HEK293 (cell line): ENCODE data around the gene SHC3.

Experiments
- CTCF ChIA-PET: fragments of 350-600 bp; formaldehyde crosslinking; extraction: SDS; loops from one replicate; lab custom pipeline; 2021; ENCODE audit warnings: antibody characterized with exemption; lab: Yijun Ruan, JAX
- POLR2A ChIA-PET: fragments of 300-600 bp; formaldehyde crosslinking; extraction: SDS; loops from one replicate; lab custom pipeline; 2020; ENCODE audit warnings: antibody characterized with exemption, inconsistent platforms; lab: Yijun Ruan, JAX
- H3K27ac ChIP-seq: fragments of 200-500 bp; sonication (Bioruptor generic); 2 replicates; pipeline ENCODE4 v1.5.1; 2014; ENCODE audit warnings: low read depth, low read length, control low read depth, inconsistent platforms; ENCODE audit errors: extremely low read depth
- H3K36me3 ChIP-seq, 2 experiments: fragments of 200-500 bp in 1 of 2; sonication (Bioruptor generic) in 1 of 2; 1 replicate in 1 of 2; 2 replicates in 1 of 2; pipeline ENCODE4 v1.5.1; 2014 to 2017; ENCODE audit warnings: inconsistent platforms in 2 of 2, low read length in 2 of 2; ENCODE audit not compliant: control insufficient read depth in 2 of 2, insufficient read depth in 1 of 2
- H3K4me1 ChIP-seq: fragments of 200-500 bp; sonication (Bioruptor generic); 2 replicates; pipeline ENCODE4 v1.5.1; 2014; ENCODE audit warnings: mild to moderate bottlenecking, low read length, inconsistent platforms; ENCODE audit not compliant: control insufficient read depth, insufficient read depth
- H3K4me3 ChIP-seq: 2 replicates; pipeline ENCODE4 v1.5.1; 2011; ENCODE audit warnings: low read depth, mild to moderate bottlenecking, control low read depth, low read length, moderate library complexity
- H3K9me3 ChIP-seq: fragments of 200-500 bp; sonication (Bioruptor generic); 2 replicates; pipeline ENCODE4 v1.5.1; 2014; ENCODE audit warnings: low read depth, low read length, inconsistent platforms; ENCODE audit not compliant: control insufficient read depth, insufficient read depth
- AEBP2 ChIP-seq: fragments of 450-650 bp; formaldehyde crosslinking; IDR thresholded peaks from 2 replicates; pipeline ENCODE4 v1.5.1; 2016; ENCODE audit warnings: missing biosample characterization, missing genetic modification characterization, borderline replicate concordance
- KLF7 ChIP-seq: fragments of 450-650 bp; formaldehyde crosslinking; IDR thresholded peaks from 2 replicates; pipeline ENCODE4 v1.5.1; 2016; ENCODE audit warnings: missing biosample characterization, missing genetic modification characterization, borderline replicate concordance
- REPIN1 ChIP-seq: fragments of 450-650 bp; formaldehyde crosslinking; IDR thresholded peaks from 2 replicates; pipeline ENCODE4 v1.5.1; 2017; ENCODE audit warnings: missing biosample characterization, missing genetic modification characterization, low read depth
- SALL2 ChIP-seq: fragments of 450-650 bp; formaldehyde crosslinking; IDR thresholded peaks from 2 replicates; pipeline ENCODE4 v1.5.0; 2017; ENCODE audit warnings: missing biosample characterization, mild to moderate bottlenecking, missing genetic modification characterization, borderline replicate concordance
- SETDB1 ChIP-seq: IDR thresholded peaks from one replicate; pipeline ENCODE4 v1.6.1; 2017; ENCODE audit warnings: mild to moderate bottlenecking, low read length, moderate library complexity, mixed read lengths; ENCODE audit not compliant: insufficient read length
- SP2 ChIP-seq: fragments of 450-650 bp; formaldehyde crosslinking; IDR thresholded peaks from 2 replicates; pipeline ENCODE4 v1.5.1; 2016; ENCODE audit warnings: missing biosample characterization, missing genetic modification characterization
- WT1 ChIP-seq: fragments of 450-650 bp; formaldehyde crosslinking; IDR thresholded peaks from 2 replicates; pipeline ENCODE4 v1.5.1; 2016; ENCODE audit warnings: missing biosample characterization, missing genetic modification characterization
- ZBTB10 ChIP-seq: fragments of 450-650 bp; formaldehyde crosslinking; IDR thresholded peaks from 2 replicates; pipeline ENCODE4 v1.5.1; 2016; ENCODE audit warnings: missing biosample characterization, missing genetic modification characterization
- ZFP37 ChIP-seq: fragments of 450-650 bp; formaldehyde crosslinking; IDR thresholded peaks from 2 replicates; pipeline ENCODE4 v1.5.1; 2016; ENCODE audit warnings: missing biosample characterization, missing genetic modification characterization
- ZFP41 ChIP-seq: fragments of 450-650 bp; formaldehyde crosslinking; IDR thresholded peaks from 2 replicates; pipeline ENCODE4 v1.5.1; 2016; ENCODE audit warnings: missing biosample characterization, missing genetic modification characterization, borderline replicate concordance
- ZFP69B ChIP-seq: fragments of 450-650 bp; formaldehyde crosslinking; IDR thresholded peaks from 2 replicates; pipeline ENCODE4 v1.5.1; 2016; ENCODE audit warnings: missing biosample characterization, missing genetic modification characterization
- ZIC2 ChIP-seq: fragments of 450-650 bp; formaldehyde crosslinking; IDR thresholded peaks from 2 replicates; pipeline ENCODE4 v1.5.1; 2016; ENCODE audit warnings: missing biosample characterization, missing genetic modification characterization
- ZNF112 ChIP-seq: fragments of 450-650 bp; formaldehyde crosslinking; IDR thresholded peaks from 2 replicates; pipeline ENCODE4 v1.5.0; 2017; ENCODE audit warnings: missing biosample characterization, missing genetic modification characterization
- ZNF184 ChIP-seq: fragments of 450-650 bp; IDR thresholded peaks from 2 replicates; pipeline ENCODE4 v1.5.1; 2018; ENCODE audit warnings: missing biosample characterization, mild to moderate bottlenecking, missing genetic modification characterization
- ZNF202 ChIP-seq: fragments of 450-650 bp; formaldehyde crosslinking; IDR thresholded peaks from 2 replicates; pipeline ENCODE4 v1.5.1; 2016; ENCODE audit warnings: missing biosample characterization, missing genetic modification characterization, borderline replicate concordance
- ZNF223 ChIP-seq: fragments of 450-650 bp; formaldehyde crosslinking; IDR thresholded peaks from 2 replicates; pipeline ENCODE4 v1.5.1; 2016; ENCODE audit warnings: missing biosample characterization, missing genetic modification characterization
- ZNF394 ChIP-seq: fragments of 450-650 bp; formaldehyde crosslinking; IDR thresholded peaks from 2 replicates; pipeline ENCODE4 v1.5.1; 2016; ENCODE audit warnings: missing biosample characterization, missing genetic modification characterization, mild to moderate bottlenecking, moderate library complexity, borderline replicate concordance
- ZNF555 ChIP-seq: fragments of 450-650 bp; formaldehyde crosslinking; conservative IDR thresholded peaks from 2 replicates; pipeline ENCODE4 v1.5.1; 2017; ENCODE audit warnings: missing biosample characterization, mild to moderate bottlenecking, missing genetic modification characterization, inconsistent platforms
- ZNF623 ChIP-seq: fragments of 450-650 bp; formaldehyde crosslinking; IDR thresholded peaks from 2 replicates; pipeline ENCODE4 v1.5.1; 2016; ENCODE audit warnings: missing biosample characterization, missing genetic modification characterization
- ZNF654 ChIP-seq: fragments of 450-650 bp; formaldehyde crosslinking; IDR thresholded peaks from 2 replicates; pipeline ENCODE4 v1.5.1; 2016; ENCODE audit warnings: low read depth, missing biosample characterization, missing genetic modification characterization
- ZNF670 ChIP-seq: fragments of 450-650 bp; formaldehyde crosslinking; IDR thresholded peaks from 2 replicates; pipeline ENCODE4 v1.5.1; 2016; ENCODE audit warnings: missing biosample characterization, missing genetic modification characterization, low read depth
- ZNF707 ChIP-seq: fragments of 450-650 bp; formaldehyde crosslinking; IDR thresholded peaks from 2 replicates; pipeline ENCODE4 v1.5.1; 2016; ENCODE audit warnings: missing biosample characterization, missing genetic modification characterization
- ZNF791 ChIP-seq: fragments of 450-650 bp; formaldehyde crosslinking; IDR thresholded peaks from 2 replicates; pipeline ENCODE4 v1.5.1; 2016; ENCODE audit warnings: missing biosample characterization, missing genetic modification characterization
- ZSCAN30 ChIP-seq: fragments of 450-650 bp; IDR thresholded peaks from 2 replicates; pipeline ENCODE4 v1.5.1; 2018; ENCODE audit warnings: missing biosample characterization, mild to moderate bottlenecking, missing genetic modification characterization, moderate library complexity
- TF ChIP-seq, protein P1 (sequence below): fragments of 450-650 bp; formaldehyde crosslinking; IDR thresholded peaks from 2 replicates; pipeline ENCODE4 v1.5.1; 2016; ENCODE audit warnings: missing biosample characterization, missing genetic modification characterization
- TF ChIP-seq, protein P2 (sequence below): fragments of 450-650 bp; formaldehyde crosslinking; IDR thresholded peaks from 2 replicates; pipeline ENCODE4 v1.5.1; 2016; ENCODE audit warnings: missing biosample characterization, missing genetic modification characterization

Gene SHC3

GRCh38 chr9:89109666-89110065 lies 69.0 kb downstream of the SHC3 start:
- POLR2A ChIA-PET, result no interaction called here
- no peak for TF ChIP-seq ZNF791
- TF ChIP-seq ZNF555 (tag by site-specific recombination), result no peak
- TF ChIP-seq ZNF112 (tag by site-specific recombination), result no peak
- no peak for TF ChIP-seq AEBP2 (tag by site-specific recombination)
- no peak for TF ChIP-seq ZNF202 (tag by site-specific recombination)
- TF ChIP-seq, protein P1, sequence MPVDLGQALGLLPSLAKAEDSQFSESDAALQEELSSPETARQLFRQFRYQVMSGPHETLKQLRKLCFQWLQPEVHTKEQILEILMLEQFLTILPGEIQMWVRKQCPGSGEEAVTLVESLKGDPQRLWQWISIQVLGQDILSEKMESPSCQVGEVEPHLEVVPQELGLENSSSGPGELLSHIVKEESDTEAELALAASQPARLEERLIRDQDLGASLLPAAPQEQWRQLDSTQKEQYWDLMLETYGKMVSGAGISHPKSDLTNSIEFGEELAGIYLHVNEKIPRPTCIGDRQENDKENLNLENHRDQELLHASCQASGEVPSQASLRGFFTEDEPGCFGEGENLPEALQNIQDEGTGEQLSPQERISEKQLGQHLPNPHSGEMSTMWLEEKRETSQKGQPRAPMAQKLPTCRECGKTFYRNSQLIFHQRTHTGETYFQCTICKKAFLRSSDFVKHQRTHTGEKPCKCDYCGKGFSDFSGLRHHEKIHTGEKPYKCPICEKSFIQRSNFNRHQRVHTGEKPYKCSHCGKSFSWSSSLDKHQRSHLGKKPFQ (tag by site-specific recombination), result no peak
- no peak for TF ChIP-seq ZNF654 (tag by site-specific recombination)
- no peak for TF ChIP-seq ZIC2
- TF ChIP-seq ZFP37 (tag by site-specific recombination), result no peak
- TF ChIP-seq, protein P2, sequence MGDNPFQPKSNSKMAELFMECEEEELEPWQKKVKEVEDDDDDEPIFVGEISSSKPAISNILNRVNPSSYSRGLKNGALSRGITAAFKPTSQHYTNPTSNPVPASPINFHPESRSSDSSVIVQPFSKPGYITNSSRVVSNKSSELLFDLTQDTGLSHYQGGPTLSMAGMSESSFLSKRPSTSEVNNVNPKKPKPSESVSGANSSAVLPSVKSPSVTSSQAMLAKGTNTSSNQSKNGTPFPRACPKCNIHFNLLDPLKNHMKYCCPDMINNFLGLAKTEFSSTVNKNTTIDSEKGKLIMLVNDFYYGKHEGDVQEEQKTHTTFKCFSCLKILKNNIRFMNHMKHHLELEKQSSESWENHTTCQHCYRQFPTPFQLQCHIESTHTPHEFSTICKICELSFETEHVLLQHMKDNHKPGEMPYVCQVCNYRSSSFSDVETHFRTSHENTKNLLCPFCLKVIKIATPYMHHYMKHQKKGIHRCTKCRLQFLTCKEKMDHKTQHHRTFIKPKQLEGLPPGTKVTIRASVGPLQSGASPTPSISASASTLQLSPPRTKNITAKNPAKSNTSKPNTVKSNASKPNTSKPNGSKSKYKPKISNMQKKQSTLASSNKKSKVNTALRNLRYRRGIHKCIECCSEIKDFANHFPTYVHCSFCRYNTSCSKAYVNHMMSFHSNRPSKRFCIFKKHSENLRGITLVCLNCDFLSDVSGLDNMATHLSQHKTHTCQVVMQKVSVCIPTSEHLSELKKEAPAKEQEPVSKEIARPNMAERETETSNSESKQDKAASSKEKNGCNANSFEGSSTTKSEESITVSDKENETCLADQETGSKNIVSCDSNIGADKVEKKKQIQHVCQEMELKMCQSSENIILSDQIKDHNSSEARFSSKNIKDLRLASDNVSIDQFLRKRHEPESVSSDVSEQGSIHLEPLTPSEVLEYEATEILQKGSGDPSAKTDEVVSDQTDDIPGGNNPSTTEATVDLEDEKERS, result no peak
- no peak for TF ChIP-seq ZNF394 (tag by site-specific recombination)
- no peak for TF ChIP-seq SP2 (tag by site-specific recombination)
- TF ChIP-seq ZNF184 (tag by site-specific recombination), result no peak
- no peak for TF ChIP-seq ZNF623 (tag by site-specific recombination)
- TF ChIP-seq SETDB1, result no peak
- no peak for TF ChIP-seq ZFP41 (tag by site-specific recombination)
- no peak for TF ChIP-seq ZSCAN30 (tag by site-specific recombination)
- no peak for TF ChIP-seq REPIN1 (tag by site-specific recombination)
- no peak for TF ChIP-seq KLF7 (tag by site-specific recombination)
- no peaks in the 10 kb centered on the region for H3K36me3 ChIP-seq

DNA sequence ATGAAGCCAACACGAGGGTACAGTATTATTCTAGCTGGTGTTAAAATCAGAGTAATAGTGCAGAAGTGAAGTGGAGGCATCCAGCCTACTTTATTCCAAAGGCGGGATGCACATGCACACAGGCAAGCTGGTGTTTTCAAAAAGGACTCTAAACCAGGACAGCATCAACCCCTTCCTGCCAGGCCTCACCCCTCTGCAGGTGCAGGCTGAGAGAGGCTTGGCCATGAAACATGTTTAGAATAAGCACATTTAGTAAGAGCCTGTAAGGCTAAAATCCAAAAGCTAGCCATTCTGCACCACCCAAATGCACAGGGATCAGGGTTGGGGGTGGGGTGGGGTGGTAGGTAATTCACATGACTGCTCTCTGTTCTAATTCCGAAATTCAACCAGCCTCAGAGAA lies 71.2 kb downstream of the SHC3 start:
- Histone ChIP-seq H3K36me3 (no peaks in the 10 kb centered on the region), H3K27ac (no peak overlapping the region), H3K9me3 (no peaks in the 10 kb centered on the region), H3K4me3 (no peak overlapping the region), H3K4me1 (no peaks in the 10 kb centered on the region)
- POLR2A ChIA-PET, result no interaction called here
- CTCF ChIA-PET, result no interaction called here
- TF ChIP-seq WT1 (tag by site-specific recombination), result no peak
- no peak for TF ChIP-seq ZNF707 (tag by site-specific recombination)
- TF ChIP-seq SALL2, result no peak
- TF ChIP-seq ZFP69B, result no peak
- no peak for TF ChIP-seq ZBTB10 (tag by site-specific recombination)
- no peak for TF ChIP-seq ZNF670 (tag by site-specific recombination)
- TF ChIP-seq ZNF223 (tag by site-specific recombination), result no peak

More at GRCh38 chr9:89109666-89110065, 69.0 kb downstream of the SHC3 start:
- Histone ChIP-seq H3K4me3 (no peak overlapping the region), H3K27ac (no peak overlapping the region), H3K9me3 (no peaks in the 10 kb centered on the region), H3K4me1 (no peaks in the 10 kb centered on the region)
- CTCF ChIA-PET, result interaction anchor here (0.6 kb wide), 1 partner anchor 12 kb away, joined by 4 read pairs; no protein-coding TSS in a partner anchor
